ENCODE measurements around the gene FOS. TPM values are rescaled to one million over a fixed set of nuclear protein-coding genes. Genes with fewer than 3 reads are reported as not detected.

The FOS gene
- total and polyA plus RNA-seq, 2 of the 13 experiments (the other 11 are each of a cell fraction or from before 2014, with no cell fraction given), result 15.9 to 24.2 TPM

- no peak for TF ChIP-seq NONO (IDR thresholded peaks at IDR 0.05)
- TF ChIP-seq NONO (CRISPR knock-in tag; conservative IDR thresholded peaks at IDR 0.05), result no peak
- TF ChIP-seq RBFOX2 (IDR thresholded peaks at IDR 0.05; ENCODE audit: low read depth, low read length), result no peak
- no peak for TF ChIP-seq LCORL (IDR thresholded peaks at IDR 0.05)
- TF ChIP-seq LCORL (CRISPR knock-in tag; IDR thresholded peaks at IDR 0.05), result no peak
- no peak for TF ChIP-seq ZNF20 (CRISPR knock-in tag; IDR thresholded peaks at IDR 0.05)
- no peak for TF ChIP-seq PHB2 (IDR thresholded peaks at IDR 0.05; ENCODE audit: partially characterized antibody)
- TF ChIP-seq ZNF639 (CRISPR knock-in tag; conservative IDR thresholded peaks at IDR 0.05), result no peak
- TF ChIP-seq ZNF512B (CRISPR knock-in tag; IDR thresholded peaks at IDR 0.05; ENCODE audit: borderline replicate concordance), result no peak
These were observed 50.7 kb downstream of the FOS start (continued) for GRCh38 chr14:75329369-75329768.

- FAIRE-seq (no peak), ATAC-seq (no peak), DNase-seq (ENCODE audit: low spot score) (no peak)
- Histone ChIP-seq H3K27ac (ENCODE audit: extremely low read length, insufficient read depth, low read length) (no peak overlapping the region), H3K9ac (ENCODE audit: insufficient read depth, low read depth, low read length) (no peak overlapping the region), H2AFZ (ENCODE audit: low read length) (no peak overlapping the region), H3K27me3 (ENCODE audit: control insufficient read depth in 1 of 2, insufficient read depth in 2 of 2, low read length in 2 of 2) (peaks cover 0 to 6% of the 10 kb centered on the region in 2 experiments; a peak in 2 of 5 replicates), H3K4me1 (ENCODE audit: insufficient read depth, low read length) (peaks cover 44% of the 10 kb centered on the region), H3K79me2 (ENCODE audit: insufficient read depth, low read length) (no peaks in the 10 kb centered on the region), H4K20me1 (ENCODE audit: insufficient read depth, low read length) (no peaks in the 10 kb centered on the region), H3K4me2 (ENCODE audit: low read depth, low read length) (no peak overlapping the region), H3K4me3 (replicated peaks in 1 of 3; ENCODE audit: insufficient read depth in 1 of 3, low read depth in 2 of 3, low read length in 3 of 3) (no peak overlapping the region), H3K36me3 (replicated peaks in 1 of 2; ENCODE audit: control insufficient read depth in 1 of 2, insufficient read depth in 2 of 2, low read length in 2 of 2) (no peaks in the 10 kb centered on the region), H3K9me3 (ENCODE audit: low read length) (no peaks in the 10 kb centered on the region)
- in situ Hi-C loops (cut with HindIII; ENCODE audit: extremely low pct_ligation_motif_present, low pct_unique_long_range_greater_than_20kb) (no loop called here), intact Hi-C loops (cut with micrococcal nuclease; ENCODE audit: unreplicated experiment) (no loop called here)
- CTCF ChIA-PET (ENCODE audit: low intra/inter-chr PET ratio, low total read pairs), result no interaction called here
- 88% methylated on average over 1 of the region's 1 CpG for WGBS (ENCODE audit: low lambda C conversion rate)
- POLR2A ChIA-PET, result no interaction called here
- BruUV-seq (replicated peaks), result no TSS peak
- TF ChIP-seq KIAA2018 (CRISPR knock-in tag; IDR thresholded peaks at IDR 0.05; ENCODE audit: borderline replicate concordance) (no peak), BRCA1 (CRISPR knock-in tag; IDR thresholded peaks at IDR 0.05) (no peak), TBX2 (CRISPR knock-in tag; IDR thresholded peaks at IDR 0.05; ENCODE audit: borderline replicate concordance) (no peak), ZNF282 (IDR thresholded peaks at IDR 0.05; ENCODE audit: partially characterized antibody) (no peak)
These were observed 52.8 kb downstream of the FOS start for GRCh38 chr14:75331471-75331870.
